Fibroblast of the conjunctiva (primary cell): ENCODE results near the gene C1QC.

Source experiments
- DNase-seq: peaks from one replicate; pipeline ENCODE4 v3.0.0-alpha.2; 2010; ENCODE audit warnings: low read depth

C1QC gene

GRCh38 chr1:22681556-22682276, 38.3 kb downstream of the C1QC start:
- DNase-seq: no peak

- no peak for DNase-seq
Measured at GRCh38 chr1:22683547-22683946, 40.1 kb downstream of the C1QC start.

GRCh38 chr1:22685591-22686059, 42.2 kb downstream of the C1QC start:
- no peak for DNase-seq

- no peak for DNase-seq
Measured at GRCh38 chr1:22687191-22687590, 43.8 kb downstream of the C1QC start.

GRCh38 chr1:22688466-22688865, 45.0 kb downstream of the C1QC start:
- no peak for DNase-seq

- DNase-seq: no peak
Measured at GRCh38 chr1:22689505-22689904, 46.1 kb downstream of the C1QC start.

GRCh38 chr1:22691031-22691753, 47.8 kb downstream of the C1QC start:
- DNase-seq: no peak

GRCh38 chr1:22694172-22694571, 50.7 kb downstream of the C1QC start:
- DNase-seq: no peak

GRCh38 chr1:22696610-22697009, 53.2 kb downstream of the C1QC start:
- DNase-seq: no peak
